ENCODE results near the gene TMEM163. TPM values are rescaled to one million over a fixed set of nuclear protein-coding genes. Genes with fewer than 3 reads are reported as not detected.

TMEM163 gene
- polyA plus RNA-seq, 3 donors: 0.01 TPM; not detected in 2

GRCh38 chr2:134458950-134459349, 259.9 kb downstream of the TMEM163 start:
- H3K27me3 ChIP-seq (ENCODE audit: control insufficient read depth in 2 of 2, insufficient read depth in 2 of 2, low read length in 2 of 2): no peaks in the 10 kb centered on the region
- Mint-ChIP-seq H3K9me3 (no peaks in the 10 kb centered on the region), H3K36me3 (peaks cover 8% of the 10 kb centered on the region in 2 donors), H3K4me3 (no peak overlapping the region), H3K27me3 (ENCODE audit: low read depth in 3 of 3) (peaks cover 0 to 1% (median 1%) of the 10 kb centered on the region in 3 donors), H3K4me1 (peaks cover 6% of the 10 kb centered on the region), H3K27ac (peak overlapping the region in 1 of 7 donors; percentile 67)
- no peak overlapping the region for H3K4me3 ChIP-seq (replicated peaks in 1 of 3; ENCODE audit: low read depth in 2 of 3, low read length in 3 of 3)
- H3K4me1 ChIP-seq (ENCODE audit: control insufficient read depth in 1 of 2, insufficient read depth in 2 of 2, low read length in 2 of 2): no peaks in the 10 kb centered on the region
- no peaks in the 10 kb centered on the region for H4K20me1 ChIP-seq (ENCODE audit: insufficient read depth, low read length)
- no peaks in the 10 kb centered on the region for H3K9me3 ChIP-seq (replicated peaks in 1 of 2; ENCODE audit: control insufficient read depth in 1 of 2, insufficient read depth in 1 of 2, low read length in 2 of 2)
- no peaks in the 10 kb centered on the region for H3K79me2 ChIP-seq (ENCODE audit: insufficient read depth, low read length)
- no peak overlapping the region for H3K27ac ChIP-seq (ENCODE audit: low read depth in 1 of 2, low read length in 2 of 2)
- no peak for TF ChIP-seq CTCF (IDR thresholded peaks at IDR 0.05)
- WGBS (ENCODE audit: insufficient coverage): 93% methylated on average over 8 of the region's 10 CpGs
- no peak overlapping the region for H3K4me2 ChIP-seq (replicated peaks; ENCODE audit: extremely low read depth, low read length, poor library complexity, severe bottlenecking)
- DNase-seq: no peak
- H3K9ac ChIP-seq (ENCODE audit: insufficient read depth, low read length, poor library complexity, severe bottlenecking): no peak overlapping the region
- H3K36me3 ChIP-seq (replicated peaks in 1 of 2; ENCODE audit: control insufficient read depth in 1 of 2, insufficient read depth in 2 of 2, low read length in 2 of 2): peaks cover 0 to 4% of the 10 kb centered on the region in 2 donors
- H2AFZ ChIP-seq (ENCODE audit: insufficient read depth, low read depth, low read length, poor library complexity, severe bottlenecking): no peak overlapping the region
- intact Hi-C loops (cut with micrococcal nuclease): no loop called here

GRCh38 chr2:134458473-134458853, 260.3 kb downstream of the TMEM163 start:
- Mint-ChIP-seq H3K4me1 (peaks cover 6% of the 10 kb centered on the region), H3K36me3 (peaks cover 8 to 10% of the 10 kb centered on the region in 2 donors), H3K27ac (no peak overlapping the region)

More at GRCh38 chr2:134458473-134458853, 260.3 kb downstream of the TMEM163 start:
- no peak for TF ChIP-seq CTCF (IDR thresholded peaks at IDR 0.05)
- Histone ChIP-seq H3K4me3 (replicated peaks in 1 of 3; ENCODE audit: low read depth in 2 of 3, low read length in 3 of 3) (no peak overlapping the region), H3K4me2 (replicated peaks; ENCODE audit: extremely low read depth, low read length, poor library complexity, severe bottlenecking) (no peak overlapping the region), H3K27me3 (ENCODE audit: control insufficient read depth in 2 of 2, insufficient read depth in 2 of 2, low read length in 2 of 2) (no peaks in the 10 kb centered on the region), H3K9me3 (replicated peaks in 1 of 2; ENCODE audit: control insufficient read depth in 1 of 2, insufficient read depth in 1 of 2, low read length in 2 of 2) (no peaks in the 10 kb centered on the region), H3K36me3 (replicated peaks in 1 of 2; ENCODE audit: control insufficient read depth in 1 of 2, insufficient read depth in 2 of 2, low read length in 2 of 2) (peaks cover 0 to 7% of the 10 kb centered on the region in 2 donors), H3K9ac (ENCODE audit: insufficient read depth, low read length, poor library complexity, severe bottlenecking) (no peak overlapping the region), H3K4me1 (ENCODE audit: control insufficient read depth in 1 of 2, insufficient read depth in 2 of 2, low read length in 2 of 2) (no peaks in the 10 kb centered on the region), H3K79me2 (ENCODE audit: insufficient read depth, low read length) (no peaks in the 10 kb centered on the region), H3K27ac (ENCODE audit: low read depth in 1 of 2, low read length in 2 of 2) (no peak overlapping the region), H4K20me1 (ENCODE audit: insufficient read depth, low read length) (no peaks in the 10 kb centered on the region), H2AFZ (ENCODE audit: insufficient read depth, low read depth, low read length, poor library complexity, severe bottlenecking) (no peak overlapping the region)
- DNase-seq: no peak
- H3K27me3 Mint-ChIP-seq (ENCODE audit: low read depth in 3 of 3): peaks cover 0 to 1% (median 1%) of the 10 kb centered on the region in 3 donors
- WGBS (ENCODE audit: insufficient coverage): no CpG with 5 or more reads among the region's 6 CpGs
- no peak overlapping the region for H3K4me3 Mint-ChIP-seq
- intact Hi-C loops (cut with micrococcal nuclease): no loop called here
- no peaks in the 10 kb centered on the region for H3K9me3 Mint-ChIP-seq
